Measurements from ENCODE around the gene TMCC1. TPM values are rescaled to one million over a fixed set of nuclear protein-coding genes. Genes with fewer than 3 reads are reported as not detected.
"Not testable (repeated sequence)": the region's sequence is repeated elsewhere in the genome, so short reads cannot be mapped to it uniquely, and the experiment has no call there.

TMCC1 gene
- total RNA-seq, 4 donors from 2014 or later, result 23.2 to 78.7 (median 54.1) TPM

DNA sequence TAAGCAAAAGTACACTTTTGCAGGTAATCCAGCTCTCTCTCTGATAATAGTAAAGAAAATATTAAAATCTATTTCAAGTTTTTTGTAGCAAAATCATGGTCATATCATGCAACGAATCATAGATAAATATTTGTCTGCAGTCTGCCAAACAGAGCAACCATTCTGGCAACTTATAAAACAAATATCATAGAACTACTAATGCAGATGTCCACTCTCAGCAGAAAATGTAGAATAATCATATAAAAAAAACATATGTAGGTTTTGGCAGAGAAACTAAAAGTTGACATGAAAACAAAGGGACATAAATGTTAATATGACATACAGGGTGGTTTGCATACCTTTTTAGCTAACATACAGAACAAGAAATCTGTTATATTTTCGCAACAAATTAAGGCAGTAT lies 12.2 kb downstream of the TMCC1 start:
- intact Hi-C loops (cut with DNase I; ENCODE audit: low total_unique reads), result no loop called here
- no peak overlapping the region for H3K27ac ChIP-seq
- TF ChIP-seq, protein P1, sequence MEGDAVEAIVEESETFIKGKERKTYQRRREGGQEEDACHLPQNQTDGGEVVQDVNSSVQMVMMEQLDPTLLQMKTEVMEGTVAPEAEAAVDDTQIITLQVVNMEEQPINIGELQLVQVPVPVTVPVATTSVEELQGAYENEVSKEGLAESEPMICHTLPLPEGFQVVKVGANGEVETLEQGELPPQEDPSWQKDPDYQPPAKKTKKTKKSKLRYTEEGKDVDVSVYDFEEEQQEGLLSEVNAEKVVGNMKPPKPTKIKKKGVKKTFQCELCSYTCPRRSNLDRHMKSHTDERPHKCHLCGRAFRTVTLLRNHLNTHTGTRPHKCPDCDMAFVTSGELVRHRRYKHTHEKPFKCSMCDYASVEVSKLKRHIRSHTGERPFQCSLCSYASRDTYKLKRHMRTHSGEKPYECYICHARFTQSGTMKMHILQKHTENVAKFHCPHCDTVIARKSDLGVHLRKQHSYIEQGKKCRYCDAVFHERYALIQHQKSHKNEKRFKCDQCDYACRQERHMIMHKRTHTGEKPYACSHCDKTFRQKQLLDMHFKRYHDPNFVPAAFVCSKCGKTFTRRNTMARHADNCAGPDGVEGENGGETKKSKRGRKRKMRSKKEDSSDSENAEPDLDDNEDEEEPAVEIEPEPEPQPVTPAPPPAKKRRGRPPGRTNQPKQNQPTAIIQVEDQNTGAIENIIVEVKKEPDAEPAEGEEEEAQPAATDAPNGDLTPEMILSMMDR (IDR thresholded peaks at IDR 0.05), result no peak
- no peak for TF ChIP-seq POLR2A (IDR thresholded peaks at IDR 0.05)
- no peaks in the 10 kb centered on the region for H3K27me3 ChIP-seq
- H3K4me1 ChIP-seq, result no peaks in the 10 kb centered on the region
- H3K4me3 ChIP-seq, result no peak overlapping the region
- no peaks in the 10 kb centered on the region for H3K9me3 ChIP-seq
- DNase-seq, result no peak
- no peaks in the 10 kb centered on the region for H3K36me3 ChIP-seq

DNA sequence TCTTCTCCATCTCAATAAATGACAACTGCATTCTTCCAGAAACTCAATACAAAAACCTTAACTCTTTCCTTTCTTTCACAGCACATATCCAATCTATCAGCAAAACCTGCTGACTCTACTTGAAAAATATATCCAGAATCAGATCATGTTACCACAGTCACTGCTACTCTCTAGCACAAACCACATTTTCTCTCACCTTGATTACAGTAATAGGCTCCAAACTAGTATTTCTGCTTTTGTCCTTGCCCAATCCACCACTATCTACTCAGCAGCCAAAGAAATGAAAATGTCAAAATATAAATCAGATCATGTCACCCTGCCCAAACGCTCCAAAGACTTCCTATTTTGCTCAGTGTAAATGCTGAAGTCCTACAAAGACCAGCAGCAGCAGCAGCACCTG lies 15.2 kb downstream of the TMCC1 start:
- intact Hi-C loops (cut with DNase I; ENCODE audit: low total_unique reads), result no loop called here
- Histone ChIP-seq H3K36me3 (no peaks in the 10 kb centered on the region), H3K9me3 (no peaks in the 10 kb centered on the region)

DNA sequence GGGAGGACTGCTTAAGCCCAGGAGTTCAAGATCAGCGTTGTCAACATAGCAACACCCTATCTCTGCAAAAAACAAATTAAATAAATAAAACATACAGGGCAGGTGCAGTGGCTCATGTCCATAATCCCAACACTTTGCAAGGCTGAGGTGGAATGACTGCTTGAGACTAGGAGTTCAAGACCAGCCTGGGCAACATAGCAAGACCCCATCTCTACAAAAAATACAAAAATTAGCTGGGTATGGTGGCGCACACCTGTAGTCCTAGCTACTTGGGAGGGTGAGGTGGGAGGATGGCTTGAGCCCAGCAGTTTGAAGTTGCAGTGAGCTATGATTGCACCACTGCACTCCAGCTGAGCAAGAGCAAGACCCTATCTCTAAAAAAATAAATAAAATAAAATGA lies 19.0 kb downstream of the TMCC1 start:
- H3K4me1 ChIP-seq; H3K27me3 ChIP-seq; H3K36me3 ChIP-seq; H3K27ac ChIP-seq; H3K4me3 ChIP-seq; intact Hi-C loops (cut with DNase I; ENCODE audit: low total_unique reads); DNase-seq; H3K9me3 ChIP-seq: not testable (repeated sequence)

More for the DNA sequence above, 15.2 kb downstream of the TMCC1 start:
- TF ChIP-seq, protein P1 (IDR thresholded peaks at IDR 0.05), result no peak
- no peak for TF ChIP-seq POLR2A (IDR thresholded peaks at IDR 0.05)
- DNase-seq, result no peak
- no peak overlapping the region for H3K4me3 ChIP-seq
- H3K4me1 ChIP-seq, result no peaks in the 10 kb centered on the region
- H3K27me3 ChIP-seq, result no peaks in the 10 kb centered on the region
- H3K27ac ChIP-seq, result no peak overlapping the region

DNA sequence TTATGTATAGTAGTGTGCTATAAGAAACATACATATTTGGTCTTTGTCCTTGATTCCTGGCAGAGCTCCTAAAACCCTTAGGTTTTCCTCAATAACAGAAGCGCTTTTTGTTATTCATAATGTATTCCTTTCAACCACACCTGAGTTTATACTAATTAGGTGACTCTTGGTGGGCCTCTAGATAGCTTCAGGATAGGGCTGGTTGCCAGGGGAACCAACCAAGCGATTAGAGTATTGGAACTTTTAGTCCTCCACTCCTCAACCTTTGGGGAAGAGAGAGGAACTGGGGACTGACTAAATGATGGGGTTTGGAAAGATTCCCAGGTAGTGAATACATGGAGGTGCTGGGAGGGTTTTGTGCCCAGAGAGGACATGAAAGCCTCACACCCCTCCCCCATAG lies 24.6 kb downstream of the TMCC1 start:
- Histone ChIP-seq H3K4me1 (no peaks in the 10 kb centered on the region), H3K27ac (no peak overlapping the region), H3K36me3 (no peaks in the 10 kb centered on the region), H3K27me3 (no peaks in the 10 kb centered on the region), H3K9me3 (no peaks in the 10 kb centered on the region), H3K4me3 (no peak overlapping the region)
- DNase-seq, result no peak
- TF ChIP-seq, protein P1 (IDR thresholded peaks at IDR 0.05), result no peak
- TF ChIP-seq POLR2A (IDR thresholded peaks at IDR 0.05), result no peak
- intact Hi-C loops (cut with DNase I; ENCODE audit: low total_unique reads), result no loop called here

DNA sequence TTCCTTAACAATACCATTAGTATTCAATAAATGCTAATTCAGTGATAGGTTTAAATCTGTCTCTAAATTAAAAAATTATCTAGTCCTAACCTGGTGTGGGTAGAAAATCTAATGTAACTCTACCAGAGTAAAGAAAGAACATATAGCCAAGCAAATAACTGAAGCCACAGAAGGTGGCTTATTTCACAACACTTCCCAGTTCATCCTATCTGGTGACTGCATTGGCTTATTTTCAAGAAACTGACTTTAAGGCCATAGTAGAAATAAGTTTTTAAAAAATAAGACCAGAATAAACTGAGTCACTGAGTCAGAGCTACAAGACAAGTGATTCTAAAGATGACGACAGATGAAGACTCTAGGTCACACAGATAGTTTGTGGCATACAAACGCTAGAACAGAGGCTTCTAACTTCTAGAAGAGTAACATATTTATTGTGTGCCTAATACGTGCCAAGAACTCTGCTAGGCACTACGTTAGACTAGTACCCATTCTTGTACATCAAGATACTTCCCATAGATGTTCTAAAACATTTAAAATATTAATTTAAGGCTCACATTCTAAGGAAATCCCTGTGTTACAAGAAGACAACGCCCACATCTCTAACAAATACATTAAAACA lies 25.9 kb downstream of the TMCC1 start:
- H3K36me3 ChIP-seq, result no peaks in the 10 kb centered on the region
- TF ChIP-seq POLR2A (IDR thresholded peaks at IDR 0.05), result no peak
- TF ChIP-seq, protein P1 (IDR thresholded peaks at IDR 0.05), result no peak
- no peaks in the 10 kb centered on the region for H3K9me3 ChIP-seq
- intact Hi-C loops (cut with DNase I; ENCODE audit: low total_unique reads), result no loop called here
- no peaks in the 10 kb centered on the region for H3K4me1 ChIP-seq
- DNase-seq, result no peak
- H3K27me3 ChIP-seq, result no peaks in the 10 kb centered on the region
- H3K27ac ChIP-seq, result no peak overlapping the region
- H3K4me3 ChIP-seq, result no peak overlapping the region

DNA sequence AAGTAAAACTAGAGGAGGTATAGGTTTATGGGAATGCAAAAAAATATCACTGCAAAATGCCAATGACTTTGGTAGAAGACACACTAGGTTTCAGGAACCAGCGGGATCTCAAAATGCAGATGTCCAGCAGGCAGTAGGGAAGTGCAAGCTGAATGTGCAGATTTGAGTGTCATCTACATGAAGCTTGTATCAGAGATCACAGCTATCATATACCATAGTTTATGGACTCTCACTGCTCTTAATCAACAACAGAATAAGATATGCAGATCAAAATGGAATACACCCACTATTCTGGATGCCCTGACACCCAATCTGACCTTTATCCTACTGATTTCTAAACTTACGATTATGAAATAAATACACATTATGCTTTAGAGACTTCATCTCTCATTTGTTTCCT lies 27.7 kb downstream of the TMCC1 start:
- intact Hi-C loops (cut with DNase I; ENCODE audit: low total_unique reads), result no loop called here
- DNase-seq, result no peak

More for the DNA sequence above, 27.7 kb downstream of the TMCC1 start:
- H3K4me3 ChIP-seq, result no peak overlapping the region
- no peaks in the 10 kb centered on the region for H3K4me1 ChIP-seq
- H3K9me3 ChIP-seq, result no peaks in the 10 kb centered on the region
- H3K27ac ChIP-seq, result no peak overlapping the region
- H3K36me3 ChIP-seq, result no peaks in the 10 kb centered on the region
- H3K27me3 ChIP-seq, result no peaks in the 10 kb centered on the region
- TF ChIP-seq POLR2A (IDR thresholded peaks at IDR 0.05), result no peak
- TF ChIP-seq, protein P1 (IDR thresholded peaks at IDR 0.05), result no peak
